Measurements from ENCODE around the gene FHL2.

- TF ChIP-seq ZNF70 (CRISPR knock-in tag; IDR thresholded peaks at IDR 0.05) = no peak
- TF ChIP-seq, protein P1, sequence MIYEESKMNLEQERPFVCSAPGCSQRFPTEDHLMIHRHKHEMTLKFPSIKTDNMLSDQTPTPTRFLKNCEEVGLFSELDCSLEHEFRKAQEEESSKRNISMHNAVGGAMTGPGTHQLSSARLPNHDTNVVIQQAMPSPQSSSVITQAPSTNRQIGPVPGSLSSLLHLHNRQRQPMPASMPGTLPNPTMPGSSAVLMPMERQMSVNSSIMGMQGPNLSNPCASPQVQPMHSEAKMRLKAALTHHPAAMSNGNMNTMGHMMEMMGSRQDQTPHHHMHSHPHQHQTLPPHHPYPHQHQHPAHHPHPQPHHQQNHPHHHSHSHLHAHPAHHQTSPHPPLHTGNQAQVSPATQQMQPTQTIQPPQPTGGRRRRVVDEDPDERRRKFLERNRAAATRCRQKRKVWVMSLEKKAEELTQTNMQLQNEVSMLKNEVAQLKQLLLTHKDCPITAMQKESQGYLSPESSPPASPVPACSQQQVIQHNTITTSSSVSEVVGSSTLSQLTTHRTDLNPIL (CRISPR knock-in tag; IDR thresholded peaks at IDR 0.05; ENCODE audit: low read depth) = no peak
- TF ChIP-seq, protein P2, sequence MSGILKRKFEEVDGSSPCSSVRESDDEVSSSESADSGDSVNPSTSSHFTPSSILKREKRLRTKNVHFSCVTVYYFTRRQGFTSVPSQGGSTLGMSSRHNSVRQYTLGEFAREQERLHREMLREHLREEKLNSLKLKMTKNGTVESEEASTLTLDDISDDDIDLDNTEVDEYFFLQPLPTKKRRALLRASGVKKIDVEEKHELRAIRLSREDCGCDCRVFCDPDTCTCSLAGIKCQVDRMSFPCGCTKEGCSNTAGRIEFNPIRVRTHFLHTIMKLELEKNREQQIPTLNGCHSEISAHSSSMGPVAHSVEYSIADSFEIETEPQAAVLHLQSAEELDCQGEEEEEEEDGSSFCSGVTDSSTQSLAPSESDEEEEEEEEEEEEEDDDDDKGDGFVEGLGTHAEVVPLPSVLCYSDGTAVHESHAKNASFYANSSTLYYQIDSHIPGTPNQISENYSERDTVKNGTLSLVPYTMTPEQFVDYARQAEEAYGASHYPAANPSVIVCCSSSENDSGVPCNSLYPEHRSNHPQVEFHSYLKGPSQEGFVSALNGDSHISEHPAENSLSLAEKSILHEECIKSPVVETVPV (CRISPR knock-in tag; IDR thresholded peaks at IDR 0.05) = no peak
- TF ChIP-seq ZFP3 (CRISPR knock-in tag; IDR thresholded peaks at IDR 0.05) = no peak
- TF ChIP-seq ESRRG (CRISPR knock-in tag; IDR thresholded peaks at IDR 0.05) = no peak
- TF ChIP-seq ZC3H10 (CRISPR knock-in tag; IDR thresholded peaks at IDR 0.05) = no peak
Measured at GRCh38 chr2:105428387-105429018, 29.7 kb upstream of the FHL2 start.
